OCI-LY7 (cell line): ENCODE data around the gene PPP1R10. TPM values are rescaled to one million over a fixed set of nuclear protein-coding genes. Genes with fewer than 3 reads are reported as not detected.
A peak's percentile ranks its signal among the peaks of the same experiment; 100 is the strongest.
"Not testable (repeated sequence)": the region's sequence is repeated elsewhere in the genome, so short reads cannot be mapped to it uniquely, and the experiment has no call there.

Experiments used
- BruUV-seq: library from RNA; stranded (reverse); fragments of 400-500 nt; replicated peaks from 2 replicates; lab custom pipeline; 2021; lab: Mats Ljungman, UMichigan
- CTCF ChIA-PET: fragments of 300-600 bp; sonication (Branson Sonifier 250); formaldehyde crosslinking; loops from one replicate; lab custom pipeline; 2022; ENCODE audit warnings: antibody characterized with exemption; ENCODE audit not compliant: unreplicated experiment; lab: Charles Lee
- POLR2A ChIA-PET: fragments of 300-600 bp; sonication (Branson Sonifier 250); formaldehyde crosslinking; loops from one replicate; lab custom pipeline; 2022; ENCODE audit warnings: antibody characterized with exemption; lab: Charles Lee
- DNase-seq: peaks from one replicate; pipeline ENCODE4 v3.0.0-alpha.2; 2015; ENCODE audit warnings: low spot score
- H2AFZ ChIP-seq: fragments of 200-600 bp; sonication (generic), shearing (Covaris generic); 2 replicates; pipeline ENCODE4 v1.6.1; 2014; ENCODE audit warnings: mild to moderate bottlenecking, antibody characterized with exemption, low read length, moderate library complexity
- H3K27ac ChIP-seq: fragments of 200-600 bp; sonication (generic); 2 replicates; pipeline ENCODE4 v1.5.1; 2014; ENCODE audit warnings: mixed run types, low read depth, mild to moderate bottlenecking, moderate library complexity, low read length, inconsistent platforms; ENCODE audit not compliant: poor library complexity, severe bottlenecking
- H3K36me3 ChIP-seq: fragments of 200-600 bp; sonication (generic); 2 replicates; pipeline ENCODE4 v1.6.1; 2014; ENCODE audit warnings: mild to moderate bottlenecking, antibody characterized with exemption, low read length, moderate library complexity, mixed read lengths; ENCODE audit not compliant: insufficient read depth
- H3K4me1 ChIP-seq: fragments of 200-600 bp; sonication (generic); 2 replicates; pipeline ENCODE4 v1.5.1; 2014; ENCODE audit warnings: mild to moderate bottlenecking, low read length; ENCODE audit not compliant: insufficient read depth, poor library complexity, severe bottlenecking
- H3K4me2 ChIP-seq: fragments of 200-600 bp; sonication (generic); 2 replicates; pipeline ENCODE4 v1.6.1; 2014; ENCODE audit warnings: mild to moderate bottlenecking, low read length
- H3K4me3 ChIP-seq: fragments of 200-600 bp; sonication (generic); 2 replicates; pipeline ENCODE4 v1.5.1; 2014; ENCODE audit warnings: mild to moderate bottlenecking, low read depth, low read length; ENCODE audit not compliant: poor library complexity, severe bottlenecking
- H3K79me2 ChIP-seq: fragments of 200-600 bp; sonication (generic); 2 replicates; pipeline ENCODE4 v1.6.1; 2016; ENCODE audit warnings: low read depth, mild to moderate bottlenecking, low read length, moderate library complexity, mixed read lengths; ENCODE audit not compliant: insufficient read depth
- H3K9me2 ChIP-seq: fragments of 200-600 bp; sonication (generic); 2 replicates; pipeline ENCODE4 v1.6.1; 2016; ENCODE audit warnings: mild to moderate bottlenecking, low read length, mixed read lengths; ENCODE audit not compliant: insufficient read depth
- H3K9me3 ChIP-seq: fragments of 200-600 bp; sonication (generic); 2 replicates; pipeline ENCODE4 v1.6.1; 2014; ENCODE audit warnings: mild to moderate bottlenecking, mixed run types, low read length, mixed read lengths
- H4K20me1 ChIP-seq: fragments of 200-600 bp; sonication (generic); 2 replicates; pipeline ENCODE4 v1.6.1; 2014; ENCODE audit warnings: mild to moderate bottlenecking, antibody characterized with exemption, low read length, moderate library complexity, mixed read lengths; ENCODE audit not compliant: insufficient read depth
- EZH2phosphoT487 ChIP-seq: fragments of 200-600 bp; sonication (generic); IDR thresholded peaks from 2 replicates; pipeline ENCODE4 v1.6.1; 2018; ENCODE audit warnings: low read depth, borderline replicate concordance, mild to moderate bottlenecking, mixed run types, antibody characterized with exemption, low read length, moderate library complexity, mixed read lengths
- intact Hi-C: fragments of 100-400 bp; cut with micrococcal nuclease; formaldehyde crosslinking; loops from one replicate; pipeline ENCODE4 v1.10.0; 2022; ENCODE audit not compliant: unreplicated experiment
- total RNA-seq, 2 experiments: library from RNA; depleted of rRNA in 1 of 2; stranded (reverse); fragments of >200 nt in 1 of 2; shearing (Covaris generic) in 1 of 2; gene quantifications; 2 replicates each; pipeline ENCODE4 v1.2.3, GENCODE V29; 2014 to 2022
- TF ChIP-seq, protein P1 (sequence below): fragments of 200-600 bp; sonication (generic); conservative IDR thresholded peaks from 2 replicates; pipeline ENCODE4 v1.5.1; 2014; ENCODE audit warnings: mild to moderate bottlenecking, antibody characterized with exemption, low read length, moderate library complexity, mixed read lengths

PPP1R10 gene
- total RNA-seq, 2 experiments from 2014 or later, result 126 to 155 TPM

GRCh38 chr6:30598912-30599624 is 18.0 kb downstream of the PPP1R10 start:
- H3K9me3 ChIP-seq, result no peaks in the 10 kb centered on the region
- DNase-seq, result no peak
- POLR2A ChIA-PET, result interaction anchor here (6.3 kb wide), 1 partner anchor 14 kb away, joined by 38 read pairs; no protein-coding TSS in a partner anchor
- no peaks in the 10 kb centered on the region for H3K4me1 ChIP-seq
- no peak overlapping the region for H3K27ac ChIP-seq
- H4K20me1 ChIP-seq, result no peaks in the 10 kb centered on the region
- H3K36me3 ChIP-seq, result peaks cover 81% of the 10 kb centered on the region
- no peaks in the 10 kb centered on the region for H3K79me2 ChIP-seq
- no peaks in the 10 kb centered on the region for H3K9me2 ChIP-seq
- no peak overlapping the region for H3K4me3 ChIP-seq
- intact Hi-C loops, result no loop called here
- CTCF ChIA-PET, result no interaction called here
- no peak for TF ChIP-seq EZH2phosphoT487
- TF ChIP-seq, protein P1, sequence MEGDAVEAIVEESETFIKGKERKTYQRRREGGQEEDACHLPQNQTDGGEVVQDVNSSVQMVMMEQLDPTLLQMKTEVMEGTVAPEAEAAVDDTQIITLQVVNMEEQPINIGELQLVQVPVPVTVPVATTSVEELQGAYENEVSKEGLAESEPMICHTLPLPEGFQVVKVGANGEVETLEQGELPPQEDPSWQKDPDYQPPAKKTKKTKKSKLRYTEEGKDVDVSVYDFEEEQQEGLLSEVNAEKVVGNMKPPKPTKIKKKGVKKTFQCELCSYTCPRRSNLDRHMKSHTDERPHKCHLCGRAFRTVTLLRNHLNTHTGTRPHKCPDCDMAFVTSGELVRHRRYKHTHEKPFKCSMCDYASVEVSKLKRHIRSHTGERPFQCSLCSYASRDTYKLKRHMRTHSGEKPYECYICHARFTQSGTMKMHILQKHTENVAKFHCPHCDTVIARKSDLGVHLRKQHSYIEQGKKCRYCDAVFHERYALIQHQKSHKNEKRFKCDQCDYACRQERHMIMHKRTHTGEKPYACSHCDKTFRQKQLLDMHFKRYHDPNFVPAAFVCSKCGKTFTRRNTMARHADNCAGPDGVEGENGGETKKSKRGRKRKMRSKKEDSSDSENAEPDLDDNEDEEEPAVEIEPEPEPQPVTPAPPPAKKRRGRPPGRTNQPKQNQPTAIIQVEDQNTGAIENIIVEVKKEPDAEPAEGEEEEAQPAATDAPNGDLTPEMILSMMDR, result no peak
- no peak overlapping the region for H2AFZ ChIP-seq
- BruUV-seq, result no TSS peak
- H3K4me2 ChIP-seq, result no peak overlapping the region

DNA sequence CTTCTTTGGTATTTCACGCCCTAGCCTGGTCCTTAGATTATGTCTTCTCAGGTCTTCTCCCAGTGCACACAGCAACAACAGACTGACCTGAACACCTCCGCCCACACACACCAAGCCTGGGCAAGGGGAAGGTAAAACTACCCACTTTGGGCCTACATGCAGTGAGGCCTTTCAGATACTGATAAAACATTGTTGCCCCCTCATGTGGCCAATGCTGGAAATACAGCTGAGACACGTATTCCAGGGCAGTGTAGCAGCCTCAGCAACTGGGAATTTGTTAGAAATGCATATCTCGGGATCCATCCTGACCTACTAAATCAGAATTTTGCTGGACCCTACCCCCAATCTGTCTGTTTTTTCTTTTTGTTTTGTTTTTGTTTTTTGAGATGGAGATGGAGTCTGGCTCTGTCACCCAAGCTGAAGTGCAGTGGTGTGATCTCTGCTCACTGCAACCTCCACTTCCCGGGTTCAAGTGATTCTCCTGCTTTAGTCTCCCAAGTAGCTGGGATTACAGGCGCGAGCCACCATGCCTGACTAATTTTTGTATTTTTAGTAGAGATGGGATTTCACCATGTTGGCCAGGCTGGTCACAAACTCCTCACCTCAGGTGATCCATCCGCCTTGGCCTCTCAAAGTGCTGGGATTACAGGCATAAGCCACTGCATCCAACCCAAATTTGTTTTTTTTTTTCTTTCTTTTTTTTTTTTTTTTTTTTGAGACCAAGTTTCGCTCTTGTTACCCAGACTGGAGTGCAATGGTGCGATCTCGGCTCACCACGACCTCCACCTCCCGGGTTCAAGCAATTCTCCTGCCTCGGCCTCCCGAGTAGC is 19.5 kb downstream of the PPP1R10 start:
- peaks cover 81% of the 10 kb centered on the region for H3K36me3 ChIP-seq
- not testable (repeated sequence) for H2AFZ ChIP-seq, BruUV-seq, H3K9me3 ChIP-seq, H3K27ac ChIP-seq, H3K79me2 ChIP-seq, H4K20me1 ChIP-seq, H3K9me2 ChIP-seq, H3K4me2 ChIP-seq, H3K4me1 ChIP-seq, H3K4me3 ChIP-seq
- ChIA-PET POLR2A (interaction anchor here (6.3 kb wide), 1 partner anchor 16 kb away, joined by 38 read pairs; no protein-coding TSS in a partner anchor), CTCF (interaction anchor here (0.6 to 1.6 kb wide), 3 partner anchors 56 to 209 kb away, joined by 3 to 6 read pairs (median 4); no protein-coding TSS in a partner anchor)
- TF ChIP-seq, protein P1, result peak; percentile 84
- intact Hi-C loops, result loop anchor here (1.0 to 2.0 kb wide), 3 partner anchors 57 to 115 kb away; no protein-coding TSS in a partner anchor
- peak; percentile 79 for DNase-seq
